RWPE2 (cell line): Measurements from ENCODE around the gene TNS3.

Source experiments
- ATAC-seq: fragments of 200-7000 bp; cut with Tn5 transposase; 3 replicates; pipeline ENCODE4 v1.9.1; 2021; ENCODE audit warnings: low read depth
- DNase-seq: peaks from one replicate; pipeline ENCODE4 v3.0.0-alpha.2; 2020; ENCODE audit warnings: low spot score
- H3K27ac ChIP-seq: fragments of 450-650 bp; 2 replicates; pipeline ENCODE4 v1.5.1; 2017; ENCODE audit warnings: mild to moderate bottlenecking; ENCODE audit not compliant: poor library complexity, severe bottlenecking
- H3K27me3 ChIP-seq: fragments of 250-450 bp; sonication (Bioruptor Pico); 2 replicates; pipeline ENCODE4 v1.5.1; 2021; ENCODE audit warnings: mild to moderate bottlenecking, moderate library complexity; ENCODE audit not compliant: insufficient read depth, poor library complexity, severe bottlenecking
- H3K36me3 ChIP-seq: fragments of 250-450 bp; sonication (Bioruptor Pico); 2 replicates; pipeline ENCODE4 v1.5.1; 2020; ENCODE audit warnings: low read depth, mild to moderate bottlenecking, moderate library complexity
- H3K4me1 ChIP-seq: fragments of 250-450 bp; sonication (Bioruptor Pico); 2 replicates; pipeline ENCODE4 v1.5.1; 2021; ENCODE audit warnings: mild to moderate bottlenecking, moderate library complexity; ENCODE audit not compliant: insufficient read depth, poor library complexity, severe bottlenecking
- H3K4me3 ChIP-seq: fragments of 250-450 bp; sonication (Bioruptor Pico); 2 replicates; pipeline ENCODE4 v1.5.1; 2021; ENCODE audit warnings: mild to moderate bottlenecking, moderate library complexity; ENCODE audit not compliant: severe bottlenecking
- H3K9me3 ChIP-seq: fragments of 250-450 bp; sonication (Bioruptor Pico); 2 replicates; pipeline ENCODE4 v1.5.1; 2021; ENCODE audit warnings: mild to moderate bottlenecking, moderate library complexity; ENCODE audit not compliant: severe bottlenecking
- TF ChIP-seq, protein P1 (sequence below): fragments of 450-650 bp; IDR thresholded peaks from one replicate; pipeline ENCODE4 v1.5.1; 2017; ENCODE audit warnings: mild to moderate bottlenecking, moderate library complexity; ENCODE audit not compliant: poor library complexity, severe bottlenecking

Gene TNS3

DNA sequence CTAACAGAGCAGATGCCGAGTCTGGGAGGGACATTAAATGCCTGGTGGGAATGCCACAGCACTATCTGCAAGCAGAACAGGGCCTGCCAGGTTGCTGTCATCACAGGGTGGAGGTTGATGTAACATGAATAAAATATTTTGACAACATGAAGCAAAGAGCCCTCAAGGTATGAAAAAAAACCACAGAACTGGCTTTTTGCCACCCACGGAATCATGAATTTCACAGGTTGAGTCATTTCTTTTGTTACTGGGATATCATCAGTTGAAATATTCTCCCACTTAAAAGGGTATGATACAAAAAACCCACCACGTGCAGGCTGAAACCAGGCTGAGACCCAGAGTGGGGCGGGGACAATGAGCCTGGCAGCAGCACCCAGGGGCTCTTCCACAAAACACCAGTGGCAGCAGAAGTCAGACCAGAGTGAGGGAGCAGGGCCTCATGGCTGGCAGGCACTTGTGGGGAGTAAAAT lies 220.1 kb downstream of the TNS3 start:
- Histone ChIP-seq H3K4me3 (no peak overlapping the region), H3K9me3 (no peaks in the 10 kb centered on the region), H3K27me3 (no peaks in the 10 kb centered on the region), H3K4me1 (peaks cover 14% of the 10 kb centered on the region), H3K36me3 (no peaks in the 10 kb centered on the region), H3K27ac (peak overlapping the region; percentile 49)
- ATAC-seq: peak; percentile 93
- DNase-seq: peak; percentile 83
- TF ChIP-seq, protein P1, sequence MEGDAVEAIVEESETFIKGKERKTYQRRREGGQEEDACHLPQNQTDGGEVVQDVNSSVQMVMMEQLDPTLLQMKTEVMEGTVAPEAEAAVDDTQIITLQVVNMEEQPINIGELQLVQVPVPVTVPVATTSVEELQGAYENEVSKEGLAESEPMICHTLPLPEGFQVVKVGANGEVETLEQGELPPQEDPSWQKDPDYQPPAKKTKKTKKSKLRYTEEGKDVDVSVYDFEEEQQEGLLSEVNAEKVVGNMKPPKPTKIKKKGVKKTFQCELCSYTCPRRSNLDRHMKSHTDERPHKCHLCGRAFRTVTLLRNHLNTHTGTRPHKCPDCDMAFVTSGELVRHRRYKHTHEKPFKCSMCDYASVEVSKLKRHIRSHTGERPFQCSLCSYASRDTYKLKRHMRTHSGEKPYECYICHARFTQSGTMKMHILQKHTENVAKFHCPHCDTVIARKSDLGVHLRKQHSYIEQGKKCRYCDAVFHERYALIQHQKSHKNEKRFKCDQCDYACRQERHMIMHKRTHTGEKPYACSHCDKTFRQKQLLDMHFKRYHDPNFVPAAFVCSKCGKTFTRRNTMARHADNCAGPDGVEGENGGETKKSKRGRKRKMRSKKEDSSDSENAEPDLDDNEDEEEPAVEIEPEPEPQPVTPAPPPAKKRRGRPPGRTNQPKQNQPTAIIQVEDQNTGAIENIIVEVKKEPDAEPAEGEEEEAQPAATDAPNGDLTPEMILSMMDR: no peak

DNA sequence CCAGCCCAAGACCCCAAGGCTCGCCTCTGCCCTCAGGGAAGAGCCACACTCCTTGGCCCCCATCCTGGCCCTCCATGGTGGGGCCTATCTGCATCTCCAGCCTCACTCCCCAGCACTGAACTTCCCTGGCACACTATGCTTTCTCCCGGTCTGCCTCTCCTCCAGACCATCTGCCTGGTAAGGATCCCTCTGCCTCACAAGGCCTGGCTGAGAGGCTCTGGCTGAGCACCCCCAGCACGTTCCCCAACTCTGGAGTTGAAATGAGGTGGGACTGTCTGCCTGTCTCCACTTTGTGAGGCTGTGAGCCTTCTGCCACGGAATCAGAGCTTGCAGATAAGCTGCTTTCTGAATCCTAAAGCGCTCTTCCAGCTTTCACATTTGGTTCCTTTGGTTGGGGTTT lies 220.7 kb downstream of the TNS3 start:
- H3K27me3 ChIP-seq: no peaks in the 10 kb centered on the region
- H3K27ac ChIP-seq: peak overlapping the region; percentile 49
- ATAC-seq: peak; percentile 42
- peaks cover 14% of the 10 kb centered on the region for H3K4me1 ChIP-seq
- no peaks in the 10 kb centered on the region for H3K36me3 ChIP-seq
- DNase-seq: no peak
- H3K9me3 ChIP-seq: no peaks in the 10 kb centered on the region
- no peak overlapping the region for H3K4me3 ChIP-seq
- TF ChIP-seq, protein P1: no peak

DNA sequence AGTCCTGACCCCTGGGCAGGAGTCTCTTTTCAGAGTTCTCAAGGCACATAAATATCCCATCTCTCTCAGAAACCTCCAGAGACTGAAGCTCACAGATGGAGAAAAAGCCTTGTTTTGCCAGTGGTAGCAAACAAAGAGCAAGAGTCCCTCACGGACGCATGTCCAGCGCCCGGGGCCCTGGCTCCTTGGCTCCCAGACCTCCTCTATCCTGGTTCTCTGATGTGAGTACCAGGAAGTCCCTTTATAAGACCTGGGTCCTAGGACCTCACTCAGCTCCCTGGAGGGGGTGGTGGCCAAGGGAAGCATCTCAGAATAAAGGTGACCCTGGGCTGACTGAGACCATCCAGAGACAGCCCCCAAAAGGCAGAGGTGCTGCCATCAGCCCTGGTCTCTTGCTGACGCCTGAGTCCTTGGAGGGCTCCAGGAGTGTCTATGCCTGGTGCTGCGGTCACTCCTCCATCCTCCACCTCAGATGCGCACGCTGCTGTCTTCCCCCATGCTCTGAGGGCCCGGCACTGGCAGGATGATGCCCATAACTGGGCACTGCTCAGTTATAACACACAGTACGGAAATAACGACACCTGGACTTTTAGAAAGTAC lies 221.5 kb downstream of the TNS3 start:
- H3K9me3 ChIP-seq: no peaks in the 10 kb centered on the region
- TF ChIP-seq, protein P1: no peak
- H3K27ac ChIP-seq: no peak overlapping the region
- ATAC-seq: no peak
- no peak overlapping the region for H3K4me3 ChIP-seq
- peaks cover 14% of the 10 kb centered on the region for H3K4me1 ChIP-seq
- H3K27me3 ChIP-seq: no peaks in the 10 kb centered on the region
- DNase-seq: no peak
- H3K36me3 ChIP-seq: no peaks in the 10 kb centered on the region

DNA sequence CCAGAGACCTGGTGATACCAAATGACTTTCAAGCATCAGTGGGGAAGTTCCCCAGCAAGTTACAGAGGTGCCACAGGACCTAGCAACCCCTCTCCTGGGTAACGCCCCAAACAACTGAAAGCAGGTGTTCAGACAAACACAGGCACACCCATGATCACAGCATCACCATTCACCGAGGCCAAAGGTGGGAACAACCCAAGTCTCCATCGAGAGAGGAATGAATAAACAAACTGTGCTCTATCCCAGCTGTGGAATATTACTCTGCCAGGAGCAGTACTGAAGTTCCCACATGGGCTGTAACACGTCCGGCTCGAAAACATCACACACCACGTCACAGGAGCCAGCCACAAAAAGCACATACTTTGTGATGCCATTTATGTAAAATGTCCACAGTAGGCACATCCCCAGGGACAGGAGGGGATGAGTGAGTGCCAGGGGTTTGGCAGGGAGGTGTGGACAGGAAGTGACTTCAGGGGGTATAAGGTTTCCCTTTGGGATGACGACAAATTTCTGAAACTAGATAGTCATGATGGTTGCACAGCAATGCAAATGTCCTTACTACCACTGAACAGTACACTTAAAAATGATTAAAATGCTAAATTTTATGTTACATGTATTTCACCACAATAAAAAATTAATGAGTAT lies 222.8 kb downstream of the TNS3 start:
- Histone ChIP-seq H3K9me3 (no peaks in the 10 kb centered on the region), H3K4me1 (peaks cover 14% of the 10 kb centered on the region), H3K4me3 (no peak overlapping the region), H3K36me3 (no peaks in the 10 kb centered on the region), H3K27me3 (no peaks in the 10 kb centered on the region), H3K27ac (no peak overlapping the region)
- TF ChIP-seq, protein P1: no peak
- no peak for ATAC-seq
- no peak for DNase-seq

DNA sequence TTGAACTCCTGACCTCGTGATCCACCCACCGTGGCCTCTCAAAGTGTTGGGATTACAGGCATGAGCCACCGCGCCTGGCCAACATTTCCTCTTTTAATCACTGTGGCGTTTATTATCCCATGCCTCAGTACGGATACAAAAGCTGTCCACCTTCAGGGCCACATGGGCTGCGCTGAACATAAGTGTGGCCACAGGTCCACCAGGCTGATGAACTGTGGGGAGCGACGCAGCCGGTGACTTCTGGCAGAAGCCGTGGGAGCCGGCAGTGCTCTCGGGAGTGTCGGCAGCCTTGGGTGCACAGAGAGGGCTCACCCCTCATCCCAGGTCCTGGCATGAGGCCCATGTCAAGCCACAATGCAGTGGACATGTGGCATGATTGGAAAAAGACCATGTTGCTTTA lies 223.6 kb downstream of the TNS3 start:
- TF ChIP-seq, protein P1: no peak
- Histone ChIP-seq H3K27ac (no peak overlapping the region), H3K9me3 (no peaks in the 10 kb centered on the region), H3K4me3 (no peak overlapping the region), H3K36me3 (no peaks in the 10 kb centered on the region), H3K27me3 (no peaks in the 10 kb centered on the region), H3K4me1 (peaks cover 14% of the 10 kb centered on the region)
- ATAC-seq: no peak
- DNase-seq: no peak
